Stomach (tissue), 9 donors: ENCODE measurements around the gene PPDPF. TPM values are rescaled to one million over a fixed set of nuclear protein-coding genes. Genes with fewer than 3 reads are reported as not detected.

Experiments used
- DNase-seq, 2 donors: peaks; one replicate each; pipeline versions ENCODE4 v3.0.0 to v3.0.0-alpha.2; 2013 to 2019
- H3K27ac ChIP-seq, 5 donors: fragments of 200-600 bp in 4 of 5; sonication (generic) in 4 of 5; one replicate each; pipeline ENCODE4 v1.5.1; 2013 to 2019; ENCODE audit warnings: mild to moderate bottlenecking in 1 of 5, moderate library complexity in 1 of 5
- H3K27me3 ChIP-seq, 3 donors: fragments of 200-600 bp; sonication (generic); one replicate each; pipeline ENCODE4 v1.5.1; 2017 to 2019; ENCODE audit warnings: mixed run types in 1 of 3
- H3K36me3 ChIP-seq, 4 donors: fragments of 200-600 bp; sonication (generic); 1 replicate in 3 of 4; 2 replicates in 1 of 4; pipeline ENCODE4 v1.5.1; 2016 to 2019
- H3K4me1 ChIP-seq, 4 donors: fragments of 200-600 bp; sonication (generic); one replicate each; pipeline ENCODE4 v1.5.1; 2016 to 2019
- H3K4me3 ChIP-seq, 4 donors: fragments of 200-600 bp; sonication (generic) in 3 of 4; one replicate each; pipeline ENCODE4 v1.5.1; 2016 to 2019; ENCODE audit warnings: mild to moderate bottlenecking in 1 of 4
- H3K9me3 ChIP-seq, 4 donors: fragments of 200-600 bp; sonication (generic); one replicate each; pipeline ENCODE4 v1.5.1; 2016 to 2019
- EP300 ChIP-seq: sonication (generic); formaldehyde crosslinking; IDR thresholded peaks from one replicate; pipeline ENCODE4 v1.6.1; 2017; ENCODE audit warnings: antibody characterized with exemption
- POLR2A ChIP-seq, 4 donors: fragments of 450-650 bp; IDR thresholded peaks; one replicate each; pipeline ENCODE4 v1.6.1; 2016; ENCODE audit warnings: antibody characterized with exemption in 4 of 4, control low read depth in 2 of 4, mild to moderate bottlenecking in 1 of 4, moderate library complexity in 1 of 4
- POLR2AphosphoS5 ChIP-seq, 3 donors: sonication (generic); formaldehyde crosslinking; IDR thresholded peaks; one replicate each; pipeline ENCODE4 v1.6.1; 2016; ENCODE audit warnings: antibody characterized with exemption in 3 of 3
- WGBS, 5 donors: extraction: QIAGEN DNeasy Blood & Tissue Kit in 3 of 5; methylation state at CpG; one replicate each; pipeline versions ENCODE4 v1.1.5 to v1.1.7; 2013 to 2018; 5-methylcytosine and 5-hydroxymethylcytosine counted together
- intact Hi-C: fragments of 100-400 bp; cut with DNase I; formaldehyde crosslinking; loops from one replicate; pipeline ENCODE4 v1.15.1; 2023; ENCODE audit warnings: low total_unique reads
- polyA plus RNA-seq, 3 donors: library from polyadenylated mRNA; stranded (reverse); fragments of 200-250 nt; gene quantifications; one replicate each; pipeline ENCODE4 v1.2.3, GENCODE V29; 2013
- total RNA-seq, 5 donors: library from RNA; depleted of rRNA; stranded (reverse); fragments of >200 nt; gene quantifications; one replicate each; pipeline versions ENCODE4 v1.1.0 to v1.2.3, GENCODE V29; 2014 to 2016
- TF ChIP-seq, protein P1 (sequence below), 7 experiments: fragments of 450-650 bp in 4 of 7; fragments of 200-600 bp in 3 of 7; sonication (generic) in 3 of 7; IDR thresholded peaks; one replicate each; pipeline ENCODE4 v1.5.1; 2016 to 2019; ENCODE audit warnings: antibody characterized with exemption in 7 of 7, control low read depth in 2 of 7, mild to moderate bottlenecking in 1 of 7
- donor health status: healthy with polysubstance abuse.
- donor health status: Bipolar disorder and iron deficiency.
- donor health status: healthy.

PPDPF gene
- total and polyA plus RNA-seq, 8 donors = 1.8 to 756 (median 195) TPM

- TF ChIP-seq POLR2A (IDR thresholded peaks at IDR 0.05) (no peak), EP300 (no peak), POLR2AphosphoS5 (IDR thresholded peaks at IDR 0.05) (no peak)
- TF ChIP-seq, protein P1, sequence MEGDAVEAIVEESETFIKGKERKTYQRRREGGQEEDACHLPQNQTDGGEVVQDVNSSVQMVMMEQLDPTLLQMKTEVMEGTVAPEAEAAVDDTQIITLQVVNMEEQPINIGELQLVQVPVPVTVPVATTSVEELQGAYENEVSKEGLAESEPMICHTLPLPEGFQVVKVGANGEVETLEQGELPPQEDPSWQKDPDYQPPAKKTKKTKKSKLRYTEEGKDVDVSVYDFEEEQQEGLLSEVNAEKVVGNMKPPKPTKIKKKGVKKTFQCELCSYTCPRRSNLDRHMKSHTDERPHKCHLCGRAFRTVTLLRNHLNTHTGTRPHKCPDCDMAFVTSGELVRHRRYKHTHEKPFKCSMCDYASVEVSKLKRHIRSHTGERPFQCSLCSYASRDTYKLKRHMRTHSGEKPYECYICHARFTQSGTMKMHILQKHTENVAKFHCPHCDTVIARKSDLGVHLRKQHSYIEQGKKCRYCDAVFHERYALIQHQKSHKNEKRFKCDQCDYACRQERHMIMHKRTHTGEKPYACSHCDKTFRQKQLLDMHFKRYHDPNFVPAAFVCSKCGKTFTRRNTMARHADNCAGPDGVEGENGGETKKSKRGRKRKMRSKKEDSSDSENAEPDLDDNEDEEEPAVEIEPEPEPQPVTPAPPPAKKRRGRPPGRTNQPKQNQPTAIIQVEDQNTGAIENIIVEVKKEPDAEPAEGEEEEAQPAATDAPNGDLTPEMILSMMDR (IDR thresholded peaks at IDR 0.05) = no peak
- no peak for DNase-seq
- Histone ChIP-seq H3K27me3 (no peaks in the 10 kb centered on the region), H3K27ac (peak overlapping the region in 1 of 5 donors; percentile 70), H3K9me3 (no peaks in the 10 kb centered on the region), H3K4me3 (no peak overlapping the region), H3K36me3 (peaks cover 38 to 84% (median 76%) of the 10 kb centered on the region in 4 donors), H3K4me1 (peaks cover 0 to 18% (median 13%) of the 10 kb centered on the region in 4 donors)
- intact Hi-C loops = no loop called here
- WGBS, 5 donors = 90 to 93% (median 90%) methylated on average over 17 to 46 of the region's 46 CpGs
These were observed 46.0 kb downstream of the PPDPF start for GRCh38 chr20:63566395-63567135.

- Histone ChIP-seq H3K36me3 (peaks cover 35 to 82% (median 74%) of the 10 kb centered on the region in 4 donors), H3K27me3 (no peaks in the 10 kb centered on the region), H3K9me3 (no peaks in the 10 kb centered on the region), H3K4me1 (peaks cover 0 to 19% (median 16%) of the 10 kb centered on the region in 4 donors), H3K27ac (peak overlapping the region in 3 of 5 donors; percentile 15 to 73 (median 70)), H3K4me3 (peak overlapping the region in 1 of 4 donors; percentile 8)
- intact Hi-C loops = no loop called here
- WGBS, 5 donors = 80 to 94% (median 84%) methylated on average over 13 to 22 of the region's 22 CpGs
- TF ChIP-seq EP300 (no peak), POLR2AphosphoS5 (IDR thresholded peaks at IDR 0.05) (no peak)
- TF ChIP-seq, protein P1 (IDR thresholded peaks at IDR 0.05) = no peak
- DNase-seq = no peak
These were observed 46.5 kb downstream of the PPDPF start for GRCh38 chr20:63567136-63567385.

GRCh38 chr20:63567386-63568169 lies 47.0 kb downstream of the PPDPF start:
- Histone ChIP-seq H3K4me3 (peak overlapping the region in 2 of 4 donors; percentile 8 to 24), H3K27ac (peak overlapping the region in 4 of 5 donors; percentile 15 to 73 (median 43)), H3K27me3 (no peaks in the 10 kb centered on the region), H3K4me1 (peaks cover 1 to 24% (median 21%) of the 10 kb centered on the region in 4 donors), H3K36me3 (peaks cover 31 to 82% (median 74%) of the 10 kb centered on the region in 4 donors), H3K9me3 (no peaks in the 10 kb centered on the region)
- WGBS, 5 donors = 71 to 85% (median 78%) methylated on average over 18 to 37 of the region's 37 CpGs
- DNase-seq = peak in 1 of 2 donors; percentile 59
- TF ChIP-seq, protein P1 (IDR thresholded peaks at IDR 0.05) = no peak
- no peak for TF ChIP-seq EP300
- TF ChIP-seq POLR2AphosphoS5 (IDR thresholded peaks at IDR 0.05) = no peak
- TF ChIP-seq POLR2A (IDR thresholded peaks at IDR 0.05) = no peak
- intact Hi-C loops = no loop called here

DNA sequence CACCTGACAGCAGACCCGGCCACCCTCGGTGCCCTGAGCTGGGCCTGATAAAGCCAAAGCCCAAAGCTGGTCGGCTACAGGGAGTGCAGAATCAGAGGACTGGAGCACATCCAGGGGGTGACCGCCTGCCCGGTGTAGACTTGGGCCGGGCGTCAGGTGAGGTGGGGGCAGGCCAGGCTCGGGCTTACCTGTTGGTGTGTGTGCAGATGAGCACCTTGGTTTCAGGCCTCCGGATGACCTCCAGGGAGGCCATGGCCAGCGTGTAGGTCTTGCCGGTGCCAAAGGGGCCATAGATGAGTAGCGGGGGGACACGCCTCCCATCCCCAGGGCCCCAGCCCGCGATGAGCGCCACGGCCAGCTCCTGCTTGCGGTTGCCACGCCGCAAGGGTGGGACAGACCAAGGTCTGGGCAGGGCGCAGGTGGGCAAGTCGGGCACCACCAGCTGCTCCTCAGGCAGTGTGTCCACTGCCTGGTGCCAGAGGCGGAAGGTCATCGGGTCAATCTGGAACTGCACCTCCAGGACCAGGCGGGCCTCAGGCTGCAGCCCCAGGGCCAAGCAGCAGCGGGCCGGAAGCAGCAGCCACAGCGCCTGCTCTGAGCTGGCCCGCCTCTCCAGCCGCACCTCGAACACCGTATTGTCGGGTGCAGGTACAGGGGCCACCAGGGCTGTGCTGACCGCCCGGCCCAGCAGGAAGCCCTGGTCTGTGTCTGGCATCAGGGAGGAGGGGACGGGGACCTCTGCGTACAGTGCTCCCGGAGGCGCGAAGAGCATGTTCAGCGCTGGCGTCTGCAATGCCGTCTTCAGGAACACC lies 47.8 kb downstream of the PPDPF start:
- no peaks in the 10 kb centered on the region for H3K27me3 ChIP-seq
- H3K27ac ChIP-seq = peak overlapping the region in 3 of 5 donors; percentile 16 to 73 (median 70)
- no peak for DNase-seq
- intact Hi-C loops = no loop called here
- 76 to 82% (median 80%) methylated on average over 20 to 43 of the region's 43 CpGs for WGBS, 5 donors
- H3K4me1 ChIP-seq = peaks cover 9 to 32% (median 29%) of the 10 kb centered on the region in 4 donors
- H3K36me3 ChIP-seq = peaks cover 25 to 76% (median 68%) of the 10 kb centered on the region in 4 donors
- TF ChIP-seq, protein P1 (IDR thresholded peaks at IDR 0.05) = no peak
- no peak for TF ChIP-seq POLR2AphosphoS5 (IDR thresholded peaks at IDR 0.05)
- TF ChIP-seq POLR2A (IDR thresholded peaks at IDR 0.05) = no peak
- TF ChIP-seq EP300 = no peak
- peak overlapping the region in 2 of 4 donors; percentile 8 to 24 for H3K4me3 ChIP-seq
- H3K9me3 ChIP-seq = no peaks in the 10 kb centered on the region
